A549 (cell line): ENCODE data around the gene PACS1.

Experiments
- ESRRA ChIP-seq: fragments of 150-350 bp; IDR thresholded peaks from 2 replicates; pipeline ENCODE4 v1.6.1; 2014; ENCODE audit warnings: mild to moderate bottlenecking, low read length, borderline replicate concordance
- PHF8 ChIP-seq: fragments of 200-600 bp; sonication (generic); IDR thresholded peaks from 2 replicates; pipeline ENCODE4 v1.6.1; 2016; ENCODE audit warnings: low read depth, mild to moderate bottlenecking, antibody characterized with exemption, moderate library complexity, borderline replicate concordance
- TF ChIP-seq, protein P1 (sequence below): fragments of >200 bp; sonication (Bioruptor Twin); formaldehyde crosslinking; IDR thresholded peaks from 3 replicates; pipeline ENCODE4 v1.5.1; 2016
- TF ChIP-seq, protein P2 (sequence below): fragments of 250-450 bp; sonication (Bioruptor Pico); IDR thresholded peaks from 2 replicates; pipeline ENCODE4 v1.5.0; 2021; ENCODE audit warnings: mild to moderate bottlenecking, moderate library complexity, borderline replicate concordance

DNA sequence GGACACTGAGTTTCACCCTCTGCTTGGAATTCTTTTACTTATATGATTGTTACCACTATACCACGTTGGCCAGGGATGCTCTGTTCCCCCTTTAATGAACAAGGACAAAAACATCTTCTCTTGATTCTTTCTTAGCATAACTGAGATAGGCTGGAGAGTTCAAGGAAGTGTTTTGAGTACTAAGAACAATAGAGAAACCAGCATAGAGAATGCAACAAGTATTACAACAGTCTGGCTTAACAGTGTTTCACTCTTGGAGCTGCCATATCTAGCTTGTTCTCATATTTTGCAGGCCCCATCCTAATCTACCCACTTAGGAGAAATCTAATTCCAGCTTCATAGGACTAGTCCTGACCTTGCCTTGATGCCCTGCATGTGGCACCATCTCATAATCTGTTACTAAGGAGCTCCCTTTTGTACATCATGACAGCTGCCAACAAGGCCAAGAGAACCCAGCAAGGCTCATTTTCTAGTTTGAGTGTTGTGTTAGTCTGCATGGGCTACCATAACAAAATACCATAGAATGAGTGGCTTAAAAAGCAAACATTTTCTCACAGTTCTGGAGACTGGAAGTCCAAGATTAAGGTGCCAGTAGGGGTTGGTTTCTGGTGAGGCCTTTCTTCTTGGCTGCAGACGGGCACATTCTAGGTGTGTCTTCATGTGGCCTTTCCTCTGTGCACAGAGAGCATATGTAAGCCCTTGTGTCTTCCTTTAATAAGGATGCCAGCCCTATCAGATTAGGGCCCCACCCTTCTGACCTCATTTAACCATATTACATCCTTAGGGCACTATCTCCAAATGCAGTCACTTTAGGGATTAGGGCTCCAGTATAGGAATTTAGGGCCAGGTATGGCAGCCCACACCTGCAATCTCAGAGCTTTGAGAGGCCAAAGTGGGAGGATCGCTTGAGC lies 37.8 kb downstream of the PACS1 start:
- TF ChIP-seq, protein P1, sequence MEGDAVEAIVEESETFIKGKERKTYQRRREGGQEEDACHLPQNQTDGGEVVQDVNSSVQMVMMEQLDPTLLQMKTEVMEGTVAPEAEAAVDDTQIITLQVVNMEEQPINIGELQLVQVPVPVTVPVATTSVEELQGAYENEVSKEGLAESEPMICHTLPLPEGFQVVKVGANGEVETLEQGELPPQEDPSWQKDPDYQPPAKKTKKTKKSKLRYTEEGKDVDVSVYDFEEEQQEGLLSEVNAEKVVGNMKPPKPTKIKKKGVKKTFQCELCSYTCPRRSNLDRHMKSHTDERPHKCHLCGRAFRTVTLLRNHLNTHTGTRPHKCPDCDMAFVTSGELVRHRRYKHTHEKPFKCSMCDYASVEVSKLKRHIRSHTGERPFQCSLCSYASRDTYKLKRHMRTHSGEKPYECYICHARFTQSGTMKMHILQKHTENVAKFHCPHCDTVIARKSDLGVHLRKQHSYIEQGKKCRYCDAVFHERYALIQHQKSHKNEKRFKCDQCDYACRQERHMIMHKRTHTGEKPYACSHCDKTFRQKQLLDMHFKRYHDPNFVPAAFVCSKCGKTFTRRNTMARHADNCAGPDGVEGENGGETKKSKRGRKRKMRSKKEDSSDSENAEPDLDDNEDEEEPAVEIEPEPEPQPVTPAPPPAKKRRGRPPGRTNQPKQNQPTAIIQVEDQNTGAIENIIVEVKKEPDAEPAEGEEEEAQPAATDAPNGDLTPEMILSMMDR, result no peak
- TF ChIP-seq, protein P2, sequence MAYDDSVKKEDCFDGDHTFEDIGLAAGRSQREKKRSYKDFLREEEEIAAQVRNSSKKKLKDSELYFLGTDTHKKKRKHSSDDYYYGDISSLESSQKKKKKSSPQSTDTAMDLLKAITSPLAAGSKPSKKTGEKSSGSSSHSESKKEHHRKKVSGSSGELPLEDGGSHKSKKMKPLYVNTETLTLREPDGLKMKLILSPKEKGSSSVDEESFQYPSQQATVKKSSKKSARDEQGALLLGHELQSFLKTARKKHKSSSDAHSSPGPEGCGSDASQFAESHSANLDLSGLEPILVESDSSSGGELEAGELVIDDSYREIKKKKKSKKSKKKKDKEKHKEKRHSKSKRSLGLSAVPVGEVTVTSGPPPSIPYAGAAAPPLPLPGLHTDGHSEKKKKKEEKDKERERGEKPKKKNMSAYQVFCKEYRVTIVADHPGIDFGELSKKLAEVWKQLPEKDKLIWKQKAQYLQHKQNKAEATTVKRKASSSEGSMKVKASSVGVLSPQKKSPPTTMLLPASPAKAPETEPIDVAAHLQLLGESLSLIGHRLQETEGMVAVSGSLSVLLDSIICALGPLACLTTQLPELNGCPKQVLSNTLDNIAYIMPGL (CRISPR knock-in tag), result no peak
- TF ChIP-seq ESRRA, result no peak
- TF ChIP-seq PHF8, result no peak
